ENCODE results near the gene HIVEP3.

DNA sequence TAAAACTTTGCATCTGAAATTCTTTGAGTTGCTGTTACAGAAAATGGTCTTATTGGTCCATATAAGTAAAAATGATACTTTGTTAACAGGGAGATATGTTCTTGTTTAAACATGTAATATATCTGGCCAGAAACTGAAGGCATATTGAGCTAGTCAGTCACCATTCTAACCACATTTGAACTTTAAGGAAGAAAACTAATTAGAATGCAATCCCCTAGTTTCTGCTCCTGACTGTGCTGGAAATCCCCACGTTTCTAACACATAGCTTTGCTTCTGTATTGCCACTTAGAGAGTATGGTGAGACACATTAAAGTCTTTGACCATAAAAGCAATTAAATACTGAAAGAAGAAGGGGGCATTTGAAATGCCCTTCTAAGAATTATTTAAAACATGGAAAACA is 32.1 kb upstream of the HIVEP3 start:
- TF ChIP-seq, protein P1, sequence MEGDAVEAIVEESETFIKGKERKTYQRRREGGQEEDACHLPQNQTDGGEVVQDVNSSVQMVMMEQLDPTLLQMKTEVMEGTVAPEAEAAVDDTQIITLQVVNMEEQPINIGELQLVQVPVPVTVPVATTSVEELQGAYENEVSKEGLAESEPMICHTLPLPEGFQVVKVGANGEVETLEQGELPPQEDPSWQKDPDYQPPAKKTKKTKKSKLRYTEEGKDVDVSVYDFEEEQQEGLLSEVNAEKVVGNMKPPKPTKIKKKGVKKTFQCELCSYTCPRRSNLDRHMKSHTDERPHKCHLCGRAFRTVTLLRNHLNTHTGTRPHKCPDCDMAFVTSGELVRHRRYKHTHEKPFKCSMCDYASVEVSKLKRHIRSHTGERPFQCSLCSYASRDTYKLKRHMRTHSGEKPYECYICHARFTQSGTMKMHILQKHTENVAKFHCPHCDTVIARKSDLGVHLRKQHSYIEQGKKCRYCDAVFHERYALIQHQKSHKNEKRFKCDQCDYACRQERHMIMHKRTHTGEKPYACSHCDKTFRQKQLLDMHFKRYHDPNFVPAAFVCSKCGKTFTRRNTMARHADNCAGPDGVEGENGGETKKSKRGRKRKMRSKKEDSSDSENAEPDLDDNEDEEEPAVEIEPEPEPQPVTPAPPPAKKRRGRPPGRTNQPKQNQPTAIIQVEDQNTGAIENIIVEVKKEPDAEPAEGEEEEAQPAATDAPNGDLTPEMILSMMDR (IDR thresholded peaks at IDR 0.05; ENCODE audit: poor library complexity): no peak
- TF ChIP-seq EZH2phosphoT487 (IDR thresholded peaks at IDR 0.05; ENCODE audit: low read depth, severe bottlenecking, unreplicated experiment) (no peak), EZH2 (IDR thresholded peaks at IDR 0.05; ENCODE audit: borderline replicate concordance) (no peak)
